K562 (cell line): ENCODE results near the gene SERINC3. TPM values are rescaled to one million over a fixed set of nuclear protein-coding genes. Genes with fewer than 3 reads are reported as not detected.
A peak's percentile ranks its signal among the peaks of the same experiment; 100 is the strongest.

Experiments used
- ATAC-seq: fragments of 200-7000 bp; cut with Tn5 transposase; 3 replicates; pipeline ENCODE4 v1.9.1; 2020; ENCODE audit warnings: moderate library complexity
- BruUV-seq: library from RNA; stranded (reverse); fragments of 400-500 nt; replicated peaks from 2 replicates; lab custom pipeline; 2021; lab: Mats Ljungman, UMichigan
- CTCF ChIA-PET: fragments of 300-600 bp; formaldehyde crosslinking; extraction: SDS; loops from one replicate; lab custom pipeline; 2021; ENCODE audit warnings: low intra/inter-chr PET ratio; lab: Yijun Ruan, JAX
- POLR2A ChIA-PET: fragments of 300-600, 350-650 bp; sonication (Branson Sonifier 250); formaldehyde crosslinking; extraction: SDS; loops from one replicate; lab custom pipeline; 2021; ENCODE audit warnings: antibody characterized with exemption, inconsistent platforms; lab: Yijun Ruan, JAX
- DNase-seq, 4 experiments: peaks; one replicate each; pipeline versions ENCODE4 v3.0.0 to v3.0.0-alpha.2; 2011 to 2018; ENCODE audit warnings: low spot score in 3 of 4, mixed read lengths in 3 of 4; ENCODE audit errors: extremely low read depth in 1 of 4
- FAIRE-seq: peaks from 2 replicates; lab custom pipeline; 2011; peaks lifted over from hg19 to GRCh38; lab: Jason Lieb, UNC
- H2AFZ ChIP-seq: 2 replicates; pipeline ENCODE4 v1.6.0; 2011; ENCODE audit warnings: low read depth, low read length, control low read depth, inconsistent platforms
- H3K27ac ChIP-seq: fragments of 200-600 bp; 3 replicates; pipeline ENCODE4 v1.8.0; 2011; ENCODE audit warnings: low read depth, mild to moderate bottlenecking, control low read depth, inconsistent platforms, low read length, moderate library complexity, mixed read lengths; ENCODE audit errors: extremely low read depth
- H3K27me3 ChIP-seq, 2 experiments: fragments of 300-600 bp in 1 of 2; 2 replicates in 1 of 2; 3 replicates in 1 of 2; pipeline versions ENCODE4 v1.6.0 to v1.8.0; 2011; ENCODE audit warnings: inconsistent platforms in 2 of 2, low read length in 2 of 2, mild to moderate bottlenecking in 1 of 2, mixed read lengths in 1 of 2, moderate library complexity in 1 of 2; ENCODE audit not compliant: control insufficient read depth in 2 of 2, insufficient read depth in 2 of 2
- H3K36me3 ChIP-seq: fragments of 300-600 bp; 3 replicates; pipeline ENCODE4 v1.8.0; 2011; ENCODE audit warnings: mild to moderate bottlenecking, low read length, inconsistent platforms; ENCODE audit not compliant: control insufficient read depth, insufficient read depth
- H3K4me1 ChIP-seq, 2 experiments: fragments of 200-600 bp in 1 of 2; replicated peaks in 1 of 2; 2 replicates in 1 of 2; 3 replicates in 1 of 2; pipeline versions ENCODE4 v1.5.1 to v1.8.0; 2011; ENCODE audit warnings: inconsistent platforms in 2 of 2, low read length in 2 of 2, mild to moderate bottlenecking in 1 of 2, mixed read lengths in 1 of 2, moderate library complexity in 1 of 2; ENCODE audit not compliant: control insufficient read depth in 2 of 2, insufficient read depth in 2 of 2
- H3K4me2 ChIP-seq: 2 replicates; pipeline ENCODE4 v1.6.1; 2011; ENCODE audit warnings: low read length, control low read depth, inconsistent platforms, mixed read lengths; ENCODE audit not compliant: insufficient read depth
- H3K4me3 ChIP-seq: fragments of 200-600 bp; sonication (generic), shearing (Covaris generic); 2 replicates; pipeline ENCODE4 v1.5.1; 2016; ENCODE audit warnings: control low read depth, inconsistent platforms
- H3K79me2 ChIP-seq: fragments of 200-600 bp; 3 replicates; pipeline ENCODE4 v1.8.0; 2011; ENCODE audit warnings: low read length, inconsistent platforms; ENCODE audit not compliant: control insufficient read depth, insufficient read depth
- H3K9ac ChIP-seq, 2 experiments: 2 replicates each; pipeline versions ENCODE4 v1.6.0 to v1.6.1; 2011; ENCODE audit warnings: low read depth in 2 of 2, low read length in 2 of 2, control low read depth in 1 of 2, inconsistent platforms in 1 of 2, mild to moderate bottlenecking in 1 of 2, mixed read lengths in 1 of 2; ENCODE audit not compliant: insufficient read depth in 1 of 2
- H3K9me1 ChIP-seq: one replicate; pipeline ENCODE4 v1.6.0; 2011; ENCODE audit warnings: inconsistent platforms, mild to moderate bottlenecking, low read length, moderate library complexity; ENCODE audit not compliant: control insufficient read depth, insufficient read depth
- H3K9me3 ChIP-seq: replicated peaks from 2 replicates; pipeline ENCODE4 v1.5.1; 2011; ENCODE audit warnings: low read depth, low read length, inconsistent platforms; ENCODE audit not compliant: control insufficient read depth, insufficient read depth
- H4K20me1 ChIP-seq: replicated peaks from 2 replicates; pipeline ENCODE4 v1.6.1; 2011; ENCODE audit warnings: low read length, inconsistent platforms, mixed read lengths; ENCODE audit not compliant: control insufficient read depth, insufficient read depth
- DPF2 ChIP-seq: fragments of 450-650 bp; IDR thresholded peaks from 2 replicates; pipeline ENCODE4 v1.6.1; 2016
- MEIS2 ChIP-seq: fragments of 450-650 bp; IDR thresholded peaks from 2 replicates; pipeline ENCODE4 v1.6.1; 2014; ENCODE audit warnings: mild to moderate bottlenecking; ENCODE audit not compliant: partially characterized antibody
- MYC ChIP-seq, 2 experiments: fragments of 250-450 bp in 1 of 2; sonication (Bioruptor Pico) in 1 of 2; IDR thresholded peaks; 2 replicates each; pipeline versions ENCODE4 v1.5.1 to v1.6.1; 2012 to 2021; ENCODE audit warnings: low read depth in 2 of 2, borderline replicate concordance in 1 of 2, improper control_type of control experiment in 1 of 2, low read length in 1 of 2, mild to moderate bottlenecking in 1 of 2, moderate library complexity in 1 of 2
- NONO ChIP-seq, 2 experiments: fragments of 200-400 bp in 1 of 2; fragments of 450-650 bp in 1 of 2; formaldehyde crosslinking in 1 of 2; IDR thresholded peaks; 2 replicates each; pipeline ENCODE4 v1.6.1; 2017; ENCODE audit warnings: low read depth in 2 of 2, mild to moderate bottlenecking in 2 of 2, moderate library complexity in 2 of 2, low read length in 1 of 2
- PHB2 ChIP-seq: fragments of 450-650 bp; IDR thresholded peaks from 2 replicates; pipeline ENCODE4 v1.6.1; 2017; ENCODE audit warnings: low read depth
- SIX5 ChIP-seq, 2 experiments: IDR thresholded peaks; 2 replicates each; pipeline ENCODE4 v1.6.1; 2011; ENCODE audit warnings: low read length in 2 of 2, borderline replicate concordance in 1 of 2, low read depth in 1 of 2, mild to moderate bottlenecking in 1 of 2, moderate library complexity in 1 of 2; ENCODE audit not compliant: insufficient read depth in 1 of 2
- TAF7 ChIP-seq: fragments of 450-650 bp; IDR thresholded peaks from 2 replicates; pipeline ENCODE4 v1.6.1; 2016; ENCODE audit warnings: missing genetic modification characterization, missing compliant biosample characterization
- WGBS: fragments of 100-300 bp; shearing (Covaris generic); methylation state at CpG from one replicate; pipeline ENCODE4 v1.1.6; 2016; ENCODE audit warnings: low coverage, mixed read lengths; ENCODE audit not compliant: insufficient coverage; ENCODE audit errors: missing lambda C conversion rate; 5-methylcytosine and 5-hydroxymethylcytosine counted together
- in situ Hi-C: fragments of 300-500 bp; cut with MboI; formaldehyde crosslinking; loops from 4 replicates; pipeline ENCODE4 v1.15.0; 2018; ENCODE audit warnings: inconsistent platforms, mixed read lengths
- intact Hi-C: fragments of 100-400 bp; cut with micrococcal nuclease; formaldehyde crosslinking; loops from 2 replicates; pipeline ENCODE4 v1.14.2; 2022
- polyA plus RNA-seq, 8 experiments: library from polyadenylated mRNA; depleted of rRNA in 4 of 8; stranded (reverse) in 5 of 8; unstranded in 3 of 8; fragments of >200 nt; fragmentation: Nextera tagmentation in 2 of 8; fragmentation: Illumina TruSeq in 1 of 8; extraction: Ambion mirVana in 2 of 8; extraction: Trizol in 1 of 8; gene quantifications; 2 replicates each; pipeline versions ENCODE4 v1.2.1 to v1.2.3, GENCODE V29; 2011 to 2014; ENCODE audit warnings: inconsistent platforms in 1 of 8, missing spikeins in 1 of 8
- total RNA-seq, 7 experiments: library from RNA; depleted of rRNA in 6 of 7; stranded (reverse); fragments of >200 nt in 6 of 7; fragmentation: Illumina TruSeq in 2 of 7; extraction: Trizol in 2 of 7; gene quantifications; 2 replicates each; pipeline versions ENCODE4 v1.2.1 to v1.2.3, GENCODE V29; 2011 to 2021; ENCODE audit warnings: low replicate concordance in 1 of 7
- TF ChIP-seq, protein P1 (sequence below): fragments of 200-800 bp; sonication (Bioruptor generic); IDR thresholded peaks from 2 replicates; pipeline ENCODE4 v1.6.1; 2017; ENCODE audit warnings: missing genetic modification characterization, missing compliant biosample characterization
- TF ChIP-seq, protein P2 (sequence below): sonication (generic); formaldehyde crosslinking; IDR thresholded peaks from 2 replicates; pipeline ENCODE4 v1.8.1; 2023; ENCODE audit warnings: mild to moderate bottlenecking, missing genetic modification reagents, moderate library complexity
- TF ChIP-seq, protein P3 (sequence below): fragments of 250-450 bp; sonication (Bioruptor Pico); IDR thresholded peaks from 2 replicates; pipeline ENCODE4 v1.9.0; 2021; ENCODE audit warnings: mild to moderate bottlenecking
- TF ChIP-seq, protein P4 (sequence below): fragments of 200-800 bp; sonication (Bioruptor generic); IDR thresholded peaks from 2 replicates; pipeline ENCODE4 v1.6.1; 2017; ENCODE audit warnings: missing genetic modification characterization, missing compliant biosample characterization
- TF ChIP-seq, protein P5 (sequence below): fragments of 450-650 bp; IDR thresholded peaks from 2 replicates; pipeline ENCODE4 v1.6.1; 2016; ENCODE audit warnings: borderline replicate concordance
- TF ChIP-seq, protein P6 (sequence below): fragments of 450-650 bp; formaldehyde crosslinking; IDR thresholded peaks from 2 replicates; pipeline ENCODE4 v1.4.0; 2020; ENCODE audit warnings: mild to moderate bottlenecking, moderate library complexity

The SERINC3 gene
- total and polyA plus RNA-seq, 9 of the 15 experiments (the other 6 are each of a cell fraction or from before 2014, with no cell fraction given), result 24.7 to 107 (median 48.8) TPM

DNA sequence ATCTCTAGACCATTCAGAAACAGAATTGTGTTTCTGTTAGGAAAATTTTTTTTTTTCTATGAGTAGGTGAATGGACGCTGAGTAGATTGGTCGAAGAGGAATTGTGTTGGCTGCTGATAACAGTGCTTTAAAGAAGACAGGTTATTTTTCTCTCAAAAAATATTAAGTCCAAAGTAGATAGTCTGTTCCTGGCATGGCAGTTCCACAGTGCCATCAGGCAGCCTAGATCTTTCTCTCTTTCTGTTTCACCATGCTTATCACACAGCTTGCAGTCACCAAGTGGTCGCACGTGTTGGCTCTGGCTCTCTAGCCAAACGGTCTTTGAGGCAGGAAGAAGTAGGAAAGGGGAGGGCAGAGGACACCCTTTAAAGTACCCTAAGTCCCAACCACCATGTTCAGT lies 22.4 kb upstream of the SERINC3 start:
- H3K36me3 ChIP-seq, result no peaks in the 10 kb centered on the region
- no peaks in the 10 kb centered on the region for H3K27me3 ChIP-seq
- BruUV-seq, result no TSS peak
- peak overlapping the region; percentile 93 for H2AFZ ChIP-seq
- ChIA-PET CTCF (no interaction called here), POLR2A (interaction anchor here (0.7 to 1.2 kb wide), 3 partner anchors 9 to 16 kb away, joined by 3 to 4 read pairs (median 3); no protein-coding TSS in a partner anchor)
- H3K4me3 ChIP-seq, result no peak overlapping the region
- H3K9me1 ChIP-seq, result no peaks in the 10 kb centered on the region
- intact Hi-C loops, result no loop called here
- no peaks in the 10 kb centered on the region for H3K79me2 ChIP-seq
- peak; percentile 26 for FAIRE-seq
- peaks cover 3 to 18% of the 10 kb centered on the region in 2 experiments; a peak in 3 of 5 replicates for H3K4me1 ChIP-seq
- H3K27ac ChIP-seq, result peak overlapping the region; percentile 58
- H4K20me1 ChIP-seq, result no peaks in the 10 kb centered on the region
- peak; percentile 68 for ATAC-seq
- WGBS, result 3% methylated on average over 5 of the region's 5 CpGs
- in situ Hi-C loops, result no loop called here
- peak overlapping the region in 1 of 2 experiments; percentile 35; a peak in 2 of 4 replicates for H3K9ac ChIP-seq
- peak; percentile 35 to 67 (median 50) for DNase-seq
- H3K9me3 ChIP-seq, result no peaks in the 10 kb centered on the region
- peak overlapping the region; percentile 52; the same call in 1 of the 2 replicates for H3K4me2 ChIP-seq
- TF ChIP-seq PHB2, result no peak
- TF ChIP-seq SIX5 (IDR thresholded peaks at IDR 0.05; ENCODE audit: borderline replicate concordance in 1 of 2, insufficient read depth in 1 of 2, low read depth in 1 of 2, low read length in 2 of 2), result no peak
- peak; percentile 6 for TF ChIP-seq MEIS2
- peak; percentile 53; the same call in 1 of the 2 replicates for TF ChIP-seq DPF2
- TF ChIP-seq, protein P1, sequence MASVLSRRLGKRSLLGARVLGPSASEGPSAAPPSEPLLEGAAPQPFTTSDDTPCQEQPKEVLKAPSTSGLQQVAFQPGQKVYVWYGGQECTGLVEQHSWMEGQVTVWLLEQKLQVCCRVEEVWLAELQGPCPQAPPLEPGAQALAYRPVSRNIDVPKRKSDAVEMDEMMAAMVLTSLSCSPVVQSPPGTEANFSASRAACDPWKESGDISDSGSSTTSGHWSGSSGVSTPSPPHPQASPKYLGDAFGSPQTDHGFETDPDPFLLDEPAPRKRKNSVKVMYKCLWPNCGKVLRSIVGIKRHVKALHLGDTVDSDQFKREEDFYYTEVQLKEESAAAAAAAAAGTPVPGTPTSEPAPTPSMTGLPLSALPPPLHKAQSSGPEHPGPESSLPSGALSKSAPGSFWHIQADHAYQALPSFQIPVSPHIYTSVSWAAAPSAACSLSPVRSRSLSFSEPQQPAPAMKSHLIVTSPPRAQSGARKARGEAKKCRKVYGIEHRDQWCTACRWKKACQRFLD, result peak; percentile 80
- TF ChIP-seq, protein P2, sequence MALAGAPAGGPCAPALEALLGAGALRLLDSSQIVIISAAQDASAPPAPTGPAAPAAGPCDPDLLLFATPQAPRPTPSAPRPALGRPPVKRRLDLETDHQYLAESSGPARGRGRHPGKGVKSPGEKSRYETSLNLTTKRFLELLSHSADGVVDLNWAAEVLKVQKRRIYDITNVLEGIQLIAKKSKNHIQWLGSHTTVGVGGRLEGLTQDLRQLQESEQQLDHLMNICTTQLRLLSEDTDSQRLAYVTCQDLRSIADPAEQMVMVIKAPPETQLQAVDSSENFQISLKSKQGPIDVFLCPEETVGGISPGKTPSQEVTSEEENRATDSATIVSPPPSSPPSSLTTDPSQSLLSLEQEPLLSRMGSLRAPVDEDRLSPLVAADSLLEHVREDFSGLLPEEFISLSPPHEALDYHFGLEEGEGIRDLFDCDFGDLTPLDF (CRISPR knock-in tag), result no peak
- TF ChIP-seq, protein P3, sequence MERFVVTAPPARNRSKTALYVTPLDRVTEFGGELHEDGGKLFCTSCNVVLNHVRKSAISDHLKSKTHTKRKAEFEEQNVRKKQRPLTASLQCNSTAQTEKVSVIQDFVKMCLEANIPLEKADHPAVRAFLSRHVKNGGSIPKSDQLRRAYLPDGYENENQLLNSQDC (CRISPR knock-in tag), result no peak
- no peak for TF ChIP-seq TAF7 (tag)
- TF ChIP-seq MYC (IDR thresholded peaks at IDR 0.05; ENCODE audit: low read depth, low read length), result peak; percentile 24; the same call in 1 of the 2 replicates
- no peak for TF ChIP-seq MYC (CRISPR knock-in tag; IDR thresholded peaks at IDR 0.05; ENCODE audit: borderline replicate concordance, low read depth)
- TF ChIP-seq, protein P4, sequence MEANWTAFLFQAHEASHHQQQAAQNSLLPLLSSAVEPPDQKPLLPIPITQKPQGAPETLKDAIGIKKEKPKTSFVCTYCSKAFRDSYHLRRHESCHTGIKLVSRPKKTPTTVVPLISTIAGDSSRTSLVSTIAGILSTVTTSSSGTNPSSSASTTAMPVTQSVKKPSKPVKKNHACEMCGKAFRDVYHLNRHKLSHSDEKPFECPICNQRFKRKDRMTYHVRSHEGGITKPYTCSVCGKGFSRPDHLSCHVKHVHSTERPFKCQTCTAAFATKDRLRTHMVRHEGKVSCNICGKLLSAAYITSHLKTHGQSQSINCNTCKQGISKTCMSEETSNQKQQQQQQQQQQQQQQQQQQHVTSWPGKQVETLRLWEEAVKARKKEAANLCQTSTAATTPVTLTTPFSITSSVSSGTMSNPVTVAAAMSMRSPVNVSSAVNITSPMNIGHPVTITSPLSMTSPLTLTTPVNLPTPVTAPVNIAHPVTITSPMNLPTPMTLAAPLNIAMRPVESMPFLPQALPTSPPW (CRISPR knock-in tag), result peak; percentile 58
- no peak for TF ChIP-seq NONO (IDR thresholded peaks at IDR 0.05; ENCODE audit: low read depth in 2 of 2, low read length in 1 of 2)
- TF ChIP-seq, protein P5, sequence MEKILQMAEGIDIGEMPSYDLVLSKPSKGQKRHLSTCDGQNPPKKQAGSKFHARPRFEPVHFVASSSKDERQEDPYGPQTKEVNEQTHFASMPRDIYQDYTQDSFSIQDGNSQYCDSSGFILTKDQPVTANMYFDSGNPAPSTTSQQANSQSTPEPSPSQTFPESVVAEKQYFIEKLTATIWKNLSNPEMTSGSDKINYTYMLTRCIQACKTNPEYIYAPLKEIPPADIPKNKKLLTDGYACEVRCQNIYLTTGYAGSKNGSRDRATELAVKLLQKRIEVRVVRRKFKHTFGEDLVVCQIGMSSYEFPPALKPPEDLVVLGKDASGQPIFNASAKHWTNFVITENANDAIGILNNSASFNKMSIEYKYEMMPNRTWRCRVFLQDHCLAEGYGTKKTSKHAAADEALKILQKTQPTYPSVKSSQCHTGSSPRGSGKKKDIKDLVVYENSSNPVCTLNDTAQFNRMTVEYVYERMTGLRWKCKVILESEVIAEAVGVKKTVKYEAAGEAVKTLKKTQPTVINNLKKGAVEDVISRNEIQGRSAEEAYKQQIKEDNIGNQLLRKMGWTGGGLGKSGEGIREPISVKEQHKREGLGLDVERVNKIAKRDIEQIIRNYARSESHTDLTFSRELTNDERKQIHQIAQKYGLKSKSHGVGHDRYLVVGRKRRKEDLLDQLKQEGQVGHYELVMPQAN, result no peak
- TF ChIP-seq, protein P6, sequence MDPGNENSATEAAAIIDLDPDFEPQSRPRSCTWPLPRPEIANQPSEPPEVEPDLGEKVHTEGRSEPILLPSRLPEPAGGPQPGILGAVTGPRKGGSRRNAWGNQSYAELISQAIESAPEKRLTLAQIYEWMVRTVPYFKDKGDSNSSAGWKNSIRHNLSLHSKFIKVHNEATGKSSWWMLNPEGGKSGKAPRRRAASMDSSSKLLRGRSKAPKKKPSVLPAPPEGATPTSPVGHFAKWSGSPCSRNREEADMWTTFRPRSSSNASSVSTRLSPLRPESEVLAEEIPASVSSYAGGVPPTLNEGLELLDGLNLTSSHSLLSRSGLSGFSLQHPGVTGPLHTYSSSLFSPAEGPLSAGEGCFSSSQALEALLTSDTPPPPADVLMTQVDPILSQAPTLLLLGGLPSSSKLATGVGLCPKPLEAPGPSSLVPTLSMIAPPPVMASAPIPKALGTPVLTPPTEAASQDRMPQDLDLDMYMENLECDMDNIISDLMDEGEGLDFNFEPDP (CRISPR knock-in tag), result no peak
